Hepatocyte (in vitro differentiated cells): Measurements from ENCODE around the gene MYNN.

Experiments used
- EZH2 ChIP-seq: fragments of 200-600 bp; sonication (generic); IDR thresholded peaks from 2 replicates; pipeline ENCODE4 v1.6.1; 2016; ENCODE audit warnings: antibody characterized with exemption, mild to moderate bottlenecking, borderline replicate concordance
- EZH2phosphoT487 ChIP-seq: fragments of 200-600 bp; sonication (generic); IDR thresholded peaks from one replicate; pipeline ENCODE4 v1.6.1; 2018; ENCODE audit warnings: antibody characterized with exemption, mild to moderate bottlenecking, low read depth, moderate library complexity; ENCODE audit not compliant: unreplicated experiment, severe bottlenecking
- TF ChIP-seq, protein P1 (sequence below): fragments of 200-600 bp; sonication (generic); IDR thresholded peaks from 2 replicates; pipeline ENCODE4 v1.5.1; 2016; ENCODE audit warnings: antibody characterized with exemption, mild to moderate bottlenecking; ENCODE audit not compliant: poor library complexity

DNA sequence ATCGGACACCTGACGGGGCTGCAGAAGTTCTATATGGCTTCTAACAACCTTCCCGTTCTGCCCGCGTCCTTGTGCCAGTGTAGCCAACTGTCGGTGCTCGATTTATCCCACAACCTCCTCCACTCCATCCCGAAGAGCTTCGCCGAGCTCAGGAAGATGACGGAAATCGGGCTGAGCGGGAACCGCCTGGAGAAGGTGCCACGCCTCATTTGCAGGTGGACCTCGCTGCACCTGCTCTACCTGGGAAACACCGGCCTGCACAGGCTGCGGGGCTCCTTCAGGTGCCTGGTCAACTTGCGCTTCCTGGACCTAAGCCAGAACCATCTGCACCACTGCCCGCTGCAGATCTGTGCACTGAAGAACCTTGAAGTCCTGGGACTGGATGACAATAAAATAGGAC is 49.3 kb downstream of the MYNN start:
- TF ChIP-seq, protein P1, sequence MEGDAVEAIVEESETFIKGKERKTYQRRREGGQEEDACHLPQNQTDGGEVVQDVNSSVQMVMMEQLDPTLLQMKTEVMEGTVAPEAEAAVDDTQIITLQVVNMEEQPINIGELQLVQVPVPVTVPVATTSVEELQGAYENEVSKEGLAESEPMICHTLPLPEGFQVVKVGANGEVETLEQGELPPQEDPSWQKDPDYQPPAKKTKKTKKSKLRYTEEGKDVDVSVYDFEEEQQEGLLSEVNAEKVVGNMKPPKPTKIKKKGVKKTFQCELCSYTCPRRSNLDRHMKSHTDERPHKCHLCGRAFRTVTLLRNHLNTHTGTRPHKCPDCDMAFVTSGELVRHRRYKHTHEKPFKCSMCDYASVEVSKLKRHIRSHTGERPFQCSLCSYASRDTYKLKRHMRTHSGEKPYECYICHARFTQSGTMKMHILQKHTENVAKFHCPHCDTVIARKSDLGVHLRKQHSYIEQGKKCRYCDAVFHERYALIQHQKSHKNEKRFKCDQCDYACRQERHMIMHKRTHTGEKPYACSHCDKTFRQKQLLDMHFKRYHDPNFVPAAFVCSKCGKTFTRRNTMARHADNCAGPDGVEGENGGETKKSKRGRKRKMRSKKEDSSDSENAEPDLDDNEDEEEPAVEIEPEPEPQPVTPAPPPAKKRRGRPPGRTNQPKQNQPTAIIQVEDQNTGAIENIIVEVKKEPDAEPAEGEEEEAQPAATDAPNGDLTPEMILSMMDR, result no peak
- no peak for TF ChIP-seq EZH2
- no peak for TF ChIP-seq EZH2phosphoT487
